Esophagus squamous epithelium (tissue), 4 donors: ENCODE data around the gene CATSPERB.

Experiments
- CTCF ChIP-seq, 6 experiments: fragments of 450-650 bp in 4 of 6; fragments of 200-600 bp in 2 of 6; sonication (generic) in 2 of 6; IDR thresholded peaks; one replicate each; pipeline ENCODE4 v1.5.1; 2016 to 2019; ENCODE audit warnings: antibody characterized with exemption in 6 of 6, mild to moderate bottlenecking in 4 of 6, moderate library complexity in 4 of 6
- POLR2A ChIP-seq, 4 donors: fragments of 450-650 bp; IDR thresholded peaks; one replicate each; pipeline ENCODE4 v1.6.1; 2017; ENCODE audit warnings: antibody characterized with exemption in 4 of 4, mild to moderate bottlenecking in 4 of 4, moderate library complexity in 3 of 4

DNA sequence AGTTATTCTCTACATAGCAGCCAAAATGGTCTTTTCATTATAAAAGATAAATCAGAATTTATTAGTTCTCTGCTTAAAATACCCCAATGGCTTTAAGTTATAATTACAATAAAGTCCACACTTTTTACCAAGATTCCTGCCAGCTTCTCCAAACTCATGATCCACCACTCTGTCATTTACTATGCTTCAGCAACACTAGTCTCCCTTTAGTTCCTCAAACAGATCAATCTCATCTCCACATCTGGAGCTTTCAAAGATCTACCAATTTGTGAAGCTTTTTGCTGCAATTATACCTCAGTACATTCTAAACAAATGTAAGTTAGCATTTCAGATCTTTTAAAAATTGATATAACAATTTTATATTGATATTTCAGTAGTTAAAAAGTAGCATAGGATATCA lies 24.9 kb downstream of the CATSPERB start:
- no peak for TF ChIP-seq CTCF (IDR thresholded peaks at IDR 0.05)
- TF ChIP-seq POLR2A (IDR thresholded peaks at IDR 0.05), result no peak
